ENCODE data around the gene PLLP. TPM values are rescaled to one million over a fixed set of nuclear protein-coding genes. Genes with fewer than 3 reads are reported as not detected.

Gene PLLP
- total and polyA plus RNA-seq, 9 of the 15 experiments (the other 6 are each of a cell fraction or from before 2014, with no cell fraction given): 0.09 to 0.96 (median 0.27) TPM

- peak overlapping the region; percentile 82 for H3K4me2 ChIP-seq (ENCODE audit: insufficient read depth, low read length)
- peak overlapping the region; percentile 87 for H2AFZ ChIP-seq (ENCODE audit: low read depth, low read length)
- FAIRE-seq (no peak), ATAC-seq (peak; percentile 47), DNase-seq (ENCODE audit: extremely low read depth in 1 of 4, low spot score in 3 of 4) (peak in 3 of 4 experiments; percentile 44 to 56 (median 56))
- CTCF ChIA-PET (ENCODE audit: low intra/inter-chr PET ratio): interaction anchor here (0.6 to 6.2 kb wide), 2 partner anchors 50 to 120 kb away, joined by 4 to 109 read pairs; no protein-coding TSS in a partner anchor
- peaks cover 15 to 22% of the 10 kb centered on the region in 2 experiments; a peak in 4 of 5 replicates for H3K4me1 ChIP-seq (replicated peaks in 1 of 2; ENCODE audit: control insufficient read depth in 2 of 2, insufficient read depth in 2 of 2, low read length in 2 of 2)
- 13% methylated on average over 14 of the region's 14 CpGs for WGBS (ENCODE audit: insufficient coverage, low coverage, missing lambda C conversion rate)
- in situ Hi-C loops (cut with MboI): no loop called here
- H3K9me3 ChIP-seq (replicated peaks; ENCODE audit: control insufficient read depth, insufficient read depth, low read depth, low read length): no peaks in the 10 kb centered on the region
- BruUV-seq (replicated peaks): no TSS peak
- H3K9me1 ChIP-seq (ENCODE audit: control insufficient read depth, insufficient read depth, low read length): no peaks in the 10 kb centered on the region
- H3K4me3 ChIP-seq: peak overlapping the region; percentile 45
- H3K27ac ChIP-seq (ENCODE audit: extremely low read depth, low read depth, low read length): peak overlapping the region; percentile 75
- intact Hi-C loops (cut with micrococcal nuclease): loop anchor here (2.0 kb wide), 1 partner anchor 112 kb away; the partner anchor contains the start of genes PSME3IP1 and RSPRY1
- no peaks in the 10 kb centered on the region for H3K36me3 ChIP-seq (ENCODE audit: control insufficient read depth, insufficient read depth, low read length)
- POLR2A ChIA-PET: interaction anchor here (0.6 to 1.3 kb wide), 4 partner anchors 24 to 229 kb away, joined by 3 to 4 read pairs (median 3); partner anchors contain the start of gene ARL2BP
- peaks cover 0 to 2% of the 10 kb centered on the region in 2 experiments; a peak in 1 of 5 replicates for H3K27me3 ChIP-seq (ENCODE audit: control insufficient read depth in 2 of 2, insufficient read depth in 2 of 2, low read length in 2 of 2)
- peaks cover 7% of the 10 kb centered on the region; the same call in 1 of the 2 replicates for H4K20me1 ChIP-seq (replicated peaks; ENCODE audit: control insufficient read depth, insufficient read depth, low read length)
- H3K79me2 ChIP-seq (ENCODE audit: control insufficient read depth, insufficient read depth, low read length): no peaks in the 10 kb centered on the region
- H3K9ac ChIP-seq (ENCODE audit: insufficient read depth in 1 of 2, low read depth in 2 of 2, low read length in 2 of 2): peak overlapping the region; percentile 58 to 81; a peak in 3 of 4 replicates
- TF ChIP-seq E2F1 (CRISPR knock-in tag; IDR thresholded peaks at IDR 0.05) (no peak), MNT (conservative IDR thresholded peaks at IDR 0.05) (0 out of 4 replicates have a peak, but pooled peaks of 1 of the 2 experiments have one; percentile 14), KAT7 (CRISPR knock-in tag; IDR thresholded peaks at IDR 0.05; ENCODE audit: borderline replicate concordance) (0 out of 2 replicates have a peak, but pooled peaks have one; percentile 2), RBM25 (IDR thresholded peaks at IDR 0.05; ENCODE audit: low read depth, low read length, severe bottlenecking) (peak; percentile 42), PHF8 (IDR thresholded peaks at IDR 0.05; ENCODE audit: borderline replicate concordance, low read length) (0 out of 2 replicates have a peak, but pooled peaks have one; percentile 9), CBX5 (IDR thresholded peaks at IDR 0.05; ENCODE audit: borderline replicate concordance, low read depth) (0 out of 2 replicates have a peak, but pooled peaks have one; percentile 0), HDAC1 (IDR thresholded peaks at IDR 0.05) (0 out of 4 replicates have a peak, but pooled peaks of 1 of the 2 experiments have one; percentile 34), ZNF584 (CRISPR knock-in tag; IDR thresholded peaks at IDR 0.05; ENCODE audit: low read depth) (0 out of 2 replicates have a peak, but pooled peaks have one; percentile 21), EP400 (IDR thresholded peaks at IDR 0.05) (0 out of 2 replicates have a peak, but pooled peaks have one; percentile 0), CTCF (IDR thresholded peaks at IDR 0.05 in 2 of 3, conservative IDR thresholded peaks at IDR 0.05 in 1 of 3; ENCODE audit: insufficient read depth in 2 of 3, low read depth in 1 of 3, low read length in 3 of 3) (peak in 1 of 3 experiments; percentile 10; a peak in 1 of 6 replicates)
These were observed 14.7 kb upstream of the PLLP start for GRCh38 chr16:57299009-57299718.

All from K562 (cell line).